ENCODE data around the gene CATSPERD. TPM values are rescaled to one million over a fixed set of nuclear protein-coding genes. Genes with fewer than 3 reads are reported as not detected.

Gene CATSPERD
- total RNA-seq, 2 donors from 2014 or later, result 0.41 TPM; not detected in 1

DNA sequence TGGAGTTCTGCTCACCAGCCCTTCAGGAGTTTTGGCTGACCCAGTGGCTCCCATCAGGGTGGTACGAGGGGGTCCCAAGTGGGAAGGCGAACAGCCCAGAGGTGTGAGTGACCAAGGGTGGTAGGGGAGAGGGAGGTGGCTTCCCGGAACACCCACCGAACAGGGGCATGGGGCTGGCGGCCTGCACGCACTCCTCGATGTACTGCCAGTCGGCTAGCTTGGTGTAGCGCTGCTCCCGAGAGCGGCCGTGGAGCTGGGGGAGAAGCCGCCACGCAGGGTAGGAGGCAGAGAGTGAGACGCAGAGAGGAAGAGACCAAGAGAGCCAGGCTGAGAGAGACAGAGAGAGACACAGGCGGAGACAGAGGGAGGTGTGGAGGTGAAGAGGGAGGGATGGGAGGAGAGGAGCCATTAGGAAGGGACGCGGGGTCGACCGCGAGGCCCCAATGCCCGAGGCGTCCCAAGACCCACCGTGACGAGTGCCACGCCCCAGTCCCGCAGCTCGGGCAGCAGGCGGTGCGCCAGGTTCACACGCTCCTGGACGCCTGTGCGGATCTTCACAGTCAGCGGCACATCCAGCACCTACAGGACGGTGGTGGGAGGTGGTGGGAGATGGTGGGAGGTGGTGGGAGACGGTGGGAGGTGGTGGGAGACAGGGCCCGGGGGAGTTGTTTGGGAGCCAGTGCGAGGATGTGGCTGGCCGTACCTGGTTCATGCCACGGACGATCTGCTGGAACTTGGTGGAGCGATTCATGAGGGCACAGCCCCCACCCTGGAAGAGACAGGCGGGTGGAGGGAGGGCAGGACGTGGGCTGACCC is 66.4 kb downstream of the CATSPERD start:
- peaks cover 40% of the 10 kb centered on the region for H3K36me3 ChIP-seq

DNA sequence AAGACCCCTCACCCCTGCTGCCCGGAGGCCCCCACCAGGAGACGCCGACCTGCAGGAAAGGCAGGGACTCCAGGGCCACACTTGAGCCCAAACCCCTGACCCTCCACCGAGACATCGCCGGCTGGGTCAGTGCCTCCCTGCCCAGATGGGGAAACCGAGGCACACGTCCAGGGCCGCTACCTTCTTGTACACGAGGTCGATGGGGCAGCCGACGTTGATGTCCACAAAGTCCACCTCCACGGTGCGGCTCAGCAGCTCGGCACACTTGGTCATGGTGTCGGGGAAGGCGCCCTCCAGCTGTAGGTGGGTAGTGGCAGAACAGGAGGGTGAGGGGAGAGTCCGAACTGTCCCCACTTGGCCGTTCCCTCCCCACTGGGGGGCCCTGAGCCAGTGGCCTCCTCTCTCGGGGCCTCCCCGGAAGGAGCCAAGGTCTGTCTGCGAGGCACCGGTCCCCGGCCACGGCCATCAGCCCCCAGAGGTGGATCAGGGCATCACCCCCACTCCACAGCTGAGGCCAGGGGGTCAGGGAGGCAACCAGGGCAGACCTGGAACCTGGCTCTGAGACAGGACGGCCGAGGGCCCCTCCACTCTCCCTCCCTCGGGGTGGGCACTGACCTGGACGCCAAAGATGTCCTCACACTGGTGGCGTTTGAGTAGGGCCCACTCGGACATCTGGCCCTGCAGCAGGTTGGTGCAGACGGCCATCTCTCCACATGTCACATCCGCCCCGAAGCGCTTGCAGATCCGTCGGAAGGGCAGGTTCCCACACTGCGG is 67.2 kb downstream of the CATSPERD start:
- peaks cover 40% of the 10 kb centered on the region for H3K36me3 ChIP-seq

More for the DNA sequence above, 66.4 kb downstream of the CATSPERD start:
- no peak for TF ChIP-seq CTCF (IDR thresholded peaks at IDR 0.05)
- ATAC-seq (ENCODE audit: insufficient number of reproducible peaks, low FRiP score, low read depth) (no peak), DNase-seq (ENCODE audit: low spot score) (no peak)
- no peaks in the 10 kb centered on the region for H3K27me3 ChIP-seq (replicated peaks; ENCODE audit: insufficient read depth)
- H3K9me3 ChIP-seq, result no peaks in the 10 kb centered on the region
- no peak overlapping the region for H3K4me3 ChIP-seq
- peaks cover 5 to 6% of the 10 kb centered on the region in 2 donors for H3K4me1 ChIP-seq (ENCODE audit: control insufficient read depth in 1 of 2, low read depth in 2 of 2)
- no peak overlapping the region for H3K27ac ChIP-seq

GRCh38 chr19:5788422-5788821 is 68.0 kb downstream of the CATSPERD start:
- Histone ChIP-seq H3K27me3 (replicated peaks; ENCODE audit: insufficient read depth) (no peaks in the 10 kb centered on the region), H3K36me3 (peaks cover 40% of the 10 kb centered on the region), H3K27ac (no peak overlapping the region), H3K4me1 (ENCODE audit: control insufficient read depth in 1 of 2, low read depth in 2 of 2) (peaks cover 5 to 6% of the 10 kb centered on the region in 2 donors), H3K4me3 (no peak overlapping the region), H3K9me3 (no peaks in the 10 kb centered on the region)
- DNase-seq (ENCODE audit: low spot score) (no peak), ATAC-seq (ENCODE audit: insufficient number of reproducible peaks, low FRiP score, low read depth) (no peak)
- TF ChIP-seq CTCF (IDR thresholded peaks at IDR 0.05), result no peak

More for the DNA sequence above, 67.2 kb downstream of the CATSPERD start:
- H3K4me3 ChIP-seq, result no peak overlapping the region
- no peak for TF ChIP-seq CTCF (IDR thresholded peaks at IDR 0.05)
- DNase-seq (ENCODE audit: low spot score), result no peak
- H3K27ac ChIP-seq, result no peak overlapping the region
- ATAC-seq (ENCODE audit: insufficient number of reproducible peaks, low FRiP score, low read depth), result no peak
- no peaks in the 10 kb centered on the region for H3K27me3 ChIP-seq (replicated peaks; ENCODE audit: insufficient read depth)
- peaks cover 5 to 6% of the 10 kb centered on the region in 2 donors for H3K4me1 ChIP-seq (ENCODE audit: control insufficient read depth in 1 of 2, low read depth in 2 of 2)
- no peaks in the 10 kb centered on the region for H3K9me3 ChIP-seq

GRCh38 chr19:5789351-5789761 is 68.9 kb downstream of the CATSPERD start:
- Histone ChIP-seq H3K4me3 (no peak overlapping the region), H3K27ac (no peak overlapping the region), H3K4me1 (ENCODE audit: control insufficient read depth in 1 of 2, low read depth in 2 of 2) (peaks cover 5 to 6% of the 10 kb centered on the region in 2 donors), H3K27me3 (replicated peaks; ENCODE audit: insufficient read depth) (no peaks in the 10 kb centered on the region), H3K36me3 (peaks cover 40% of the 10 kb centered on the region), H3K9me3 (no peaks in the 10 kb centered on the region)
- DNase-seq (ENCODE audit: low spot score), result no peak
- ATAC-seq (ENCODE audit: insufficient number of reproducible peaks, low FRiP score, low read depth), result no peak
- no peak for TF ChIP-seq CTCF (IDR thresholded peaks at IDR 0.05)

DNA sequence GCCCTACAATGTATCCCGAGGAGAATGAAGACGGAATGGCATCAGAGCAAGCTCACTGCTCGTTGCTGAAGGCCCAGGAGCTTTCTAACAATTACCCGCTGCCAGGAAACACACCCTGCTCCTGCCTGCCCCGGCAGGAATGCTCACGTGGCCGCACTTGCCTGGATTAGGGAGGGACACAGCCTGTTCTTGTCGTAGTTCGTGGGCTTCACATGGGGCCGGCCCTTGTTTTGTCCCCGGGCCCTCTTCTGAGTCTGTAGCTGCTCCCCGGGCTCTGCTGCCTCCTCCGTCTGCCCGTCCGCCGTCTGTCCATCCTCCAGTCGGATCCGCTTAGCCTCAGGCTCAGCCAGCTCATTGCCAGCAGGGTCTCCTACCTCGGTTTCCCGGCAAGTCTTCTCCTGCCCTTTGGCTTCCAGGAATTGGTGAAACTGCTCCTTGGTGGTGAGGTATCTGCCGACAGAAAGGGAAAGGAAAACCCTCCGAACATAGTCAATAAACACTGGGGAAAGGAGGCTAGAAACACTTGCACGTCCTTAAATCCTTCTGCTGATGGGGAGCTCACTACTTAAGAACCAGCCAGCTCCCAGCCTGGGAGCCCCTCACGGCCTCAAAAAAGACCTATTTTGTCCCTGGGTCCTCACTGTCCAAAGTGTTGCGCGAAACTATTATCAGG is 69.6 kb downstream of the CATSPERD start:
- peaks cover 36% of the 10 kb centered on the region for H3K36me3 ChIP-seq

More for the DNA sequence above, 69.6 kb downstream of the CATSPERD start:
- DNase-seq (ENCODE audit: low spot score) (no peak), ATAC-seq (ENCODE audit: insufficient number of reproducible peaks, low FRiP score, low read depth) (no peak)
- Histone ChIP-seq H3K9me3 (no peaks in the 10 kb centered on the region), H3K27ac (peak overlapping the region; percentile 89 to 93), H3K4me1 (ENCODE audit: control insufficient read depth in 1 of 2, low read depth in 2 of 2) (peaks cover 5 to 6% of the 10 kb centered on the region in 2 donors), H3K27me3 (replicated peaks; ENCODE audit: insufficient read depth) (no peaks in the 10 kb centered on the region), H3K4me3 (peak overlapping the region; percentile 81)
- no peak for TF ChIP-seq CTCF (IDR thresholded peaks at IDR 0.05)

Data from thoracic aorta (tissue), 2 donors.